Fibroblast of lung (primary cell): ENCODE data around the gene KCNN4. TPM values are rescaled to one million over a fixed set of nuclear protein-coding genes. Genes with fewer than 3 reads are reported as not detected.
A peak's percentile ranks its signal among the peaks of the same experiment; 100 is the strongest.
"Not testable (repeated sequence)": the region's sequence is repeated elsewhere in the genome, so short reads cannot be mapped to it uniquely, and the experiment has no call there.

Experiments
- DNase-seq, 2 donors: peaks; one replicate each; pipeline versions ENCODE4 v3.0.0 to v3.0.0-alpha.2; 2010; ENCODE audit warnings: low read depth in 2 of 2
- H2AFZ ChIP-seq: 2 replicates; pipeline ENCODE4 v1.5.1; 2012; ENCODE audit warnings: low read length, control low read depth, inconsistent platforms
- H3K27ac ChIP-seq: 2 replicates; pipeline ENCODE4 v1.5.1; 2011; ENCODE audit warnings: low read length, control low read depth; ENCODE audit not compliant: insufficient read depth
- H3K27me3 ChIP-seq: 2 replicates; pipeline ENCODE4 v1.5.1; 2011; ENCODE audit warnings: mild to moderate bottlenecking, low read length; ENCODE audit not compliant: control insufficient read depth, insufficient read depth
- H3K36me3 ChIP-seq: 2 replicates; pipeline ENCODE4 v1.5.1; 2011; ENCODE audit warnings: low read length; ENCODE audit not compliant: control insufficient read depth, insufficient read depth
- H3K4me1 ChIP-seq: 2 replicates; pipeline ENCODE4 v1.5.1; 2011; ENCODE audit warnings: low read length; ENCODE audit not compliant: control insufficient read depth, insufficient read depth; ENCODE audit errors: extremely low read depth
- H3K4me2 ChIP-seq: 2 replicates; pipeline ENCODE4 v1.5.1; 2011; ENCODE audit warnings: low read length, control low read depth; ENCODE audit not compliant: insufficient read depth; ENCODE audit errors: extremely low read depth
- H3K4me3 ChIP-seq, 4 experiments: fragments of 200-600 bp in 1 of 4; sonication (generic) in 1 of 4; replicated peaks in 1 of 4; 2 replicates each; pipeline ENCODE4 v1.5.1; 2011 to 2016; ENCODE audit warnings: low read length in 4 of 4, low read depth in 3 of 4, mild to moderate bottlenecking in 3 of 4, control low read depth in 2 of 4, inconsistent platforms in 1 of 4, mixed read lengths in 1 of 4; ENCODE audit not compliant: insufficient read depth in 1 of 4; ENCODE audit errors: control extremely low read depth in 1 of 4
- H3K79me2 ChIP-seq: 2 replicates; pipeline ENCODE4 v1.5.1; 2012; ENCODE audit warnings: mild to moderate bottlenecking, low read length, inconsistent platforms; ENCODE audit not compliant: control insufficient read depth, insufficient read depth
- H3K9ac ChIP-seq: 2 replicates; pipeline ENCODE4 v1.5.1; 2011; ENCODE audit warnings: mild to moderate bottlenecking, low read length, control low read depth; ENCODE audit not compliant: insufficient read depth
- H3K9me3 ChIP-seq: 2 replicates; pipeline ENCODE4 v1.5.1; 2012; ENCODE audit warnings: low read depth, low read length; ENCODE audit not compliant: control insufficient read depth, insufficient read depth
- H4K20me1 ChIP-seq: 2 replicates; pipeline ENCODE4 v1.5.1; 2011; ENCODE audit warnings: low read length; ENCODE audit not compliant: control insufficient read depth, insufficient read depth; ENCODE audit errors: extremely low read depth
- EZH2 ChIP-seq: IDR thresholded peaks from 2 replicates; pipeline ENCODE4 v1.5.1; 2012; ENCODE audit warnings: low read length, control low read depth, mild to moderate bottlenecking; ENCODE audit errors: missing control alignments
- polyA plus RNA-seq, 2 donors: library from polyadenylated mRNA; depleted of rRNA in 1 of 2; stranded (reverse) in 1 of 2; unstranded in 1 of 2; fragments of >200 nt; gene quantifications; 2 replicates each; pipeline ENCODE4 v1.2.1, GENCODE V29; 2011 to 2012; ENCODE audit warnings: missing spikeins in 1 of 2
- total RNA-seq: library from RNA; depleted of rRNA; stranded (reverse); fragments of >200 nt; gene quantifications from 2 replicates; pipeline ENCODE4 v1.2.1, GENCODE V29; 2014
- TF ChIP-seq, protein P1 (sequence below), 2 donors: IDR thresholded peaks in 1 of 2; conservative IDR thresholded peaks in 1 of 2; 1 replicate in 1 of 2; 2 replicates in 1 of 2; pipeline ENCODE4 v1.5.1; 2011 to 2012; ENCODE audit warnings: low read length in 2 of 2, control low read depth in 1 of 2, inconsistent platforms in 1 of 2, low read depth in 1 of 2, mild to moderate bottlenecking in 1 of 2

The KCNN4 gene
- total and polyA plus RNA-seq, 2 donors (not counting 1 experiment from before 2014, with no cell fraction given), result 0.41 to 0.83 TPM

GRCh38 chr19:43777163-43777695 lies 3.5 kb downstream of the KCNN4 start:
- no peak overlapping the region for H3K27ac ChIP-seq
- DNase-seq, result peak in 1 of 2 donors; percentile 82
- no peaks in the 10 kb centered on the region for H3K79me2 ChIP-seq
- H3K4me3 ChIP-seq, result no peak overlapping the region
- H4K20me1 ChIP-seq, result no peaks in the 10 kb centered on the region
- H3K36me3 ChIP-seq, result no peaks in the 10 kb centered on the region
- H3K9ac ChIP-seq, result no peak overlapping the region
- no peak overlapping the region for H2AFZ ChIP-seq
- H3K9me3 ChIP-seq, result no peaks in the 10 kb centered on the region
- peaks cover 8% of the 10 kb centered on the region for H3K4me1 ChIP-seq
- TF ChIP-seq, protein P1, sequence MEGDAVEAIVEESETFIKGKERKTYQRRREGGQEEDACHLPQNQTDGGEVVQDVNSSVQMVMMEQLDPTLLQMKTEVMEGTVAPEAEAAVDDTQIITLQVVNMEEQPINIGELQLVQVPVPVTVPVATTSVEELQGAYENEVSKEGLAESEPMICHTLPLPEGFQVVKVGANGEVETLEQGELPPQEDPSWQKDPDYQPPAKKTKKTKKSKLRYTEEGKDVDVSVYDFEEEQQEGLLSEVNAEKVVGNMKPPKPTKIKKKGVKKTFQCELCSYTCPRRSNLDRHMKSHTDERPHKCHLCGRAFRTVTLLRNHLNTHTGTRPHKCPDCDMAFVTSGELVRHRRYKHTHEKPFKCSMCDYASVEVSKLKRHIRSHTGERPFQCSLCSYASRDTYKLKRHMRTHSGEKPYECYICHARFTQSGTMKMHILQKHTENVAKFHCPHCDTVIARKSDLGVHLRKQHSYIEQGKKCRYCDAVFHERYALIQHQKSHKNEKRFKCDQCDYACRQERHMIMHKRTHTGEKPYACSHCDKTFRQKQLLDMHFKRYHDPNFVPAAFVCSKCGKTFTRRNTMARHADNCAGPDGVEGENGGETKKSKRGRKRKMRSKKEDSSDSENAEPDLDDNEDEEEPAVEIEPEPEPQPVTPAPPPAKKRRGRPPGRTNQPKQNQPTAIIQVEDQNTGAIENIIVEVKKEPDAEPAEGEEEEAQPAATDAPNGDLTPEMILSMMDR (conservative IDR thresholded peaks at IDR 0.05 in 1 of 2, IDR thresholded peaks at IDR 0.05 in 1 of 2; ENCODE audit: low read depth in 1 of 2, low read length in 2 of 2), result no peak
- no peak for TF ChIP-seq EZH2
- H3K4me2 ChIP-seq, result no peak overlapping the region
- peaks cover 2% of the 10 kb centered on the region for H3K27me3 ChIP-seq

DNA sequence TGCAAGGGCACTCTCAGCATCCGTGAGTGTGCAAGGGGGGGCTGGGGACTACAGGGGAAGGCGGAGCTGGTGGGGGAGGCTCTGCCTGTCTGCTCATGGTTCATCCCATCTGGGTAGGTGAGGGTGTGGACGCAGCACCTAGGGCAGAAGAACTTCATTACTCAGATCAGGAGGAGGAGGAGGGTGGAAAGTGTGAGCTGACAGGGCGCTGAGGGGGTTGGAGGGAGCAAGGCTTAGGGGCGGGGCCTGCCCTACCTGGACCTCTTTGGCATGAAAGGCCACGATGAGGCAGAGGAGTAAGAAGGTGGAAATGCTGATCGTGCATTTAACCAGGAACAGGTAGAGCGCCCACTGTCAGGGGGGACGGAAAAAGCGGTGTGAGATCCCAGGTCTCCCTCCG lies 4.5 kb downstream of the KCNN4 start:
- Histone ChIP-seq H3K4me3 (no peak overlapping the region), H4K20me1 (no peaks in the 10 kb centered on the region), H3K4me2 (no peak overlapping the region), H3K4me1 (peaks cover 8% of the 10 kb centered on the region), H3K9ac (no peak overlapping the region), H3K9me3 (no peaks in the 10 kb centered on the region), H3K79me2 (no peaks in the 10 kb centered on the region), H3K27ac (no peak overlapping the region), H3K27me3 (peaks cover 2% of the 10 kb centered on the region), H2AFZ (no peak overlapping the region), H3K36me3 (no peaks in the 10 kb centered on the region)
- TF ChIP-seq EZH2, result no peak
- TF ChIP-seq, protein P1 (conservative IDR thresholded peaks at IDR 0.05 in 1 of 2, IDR thresholded peaks at IDR 0.05 in 1 of 2; ENCODE audit: low read depth in 1 of 2, low read length in 2 of 2), result no peak
- no peak for DNase-seq

GRCh38 chr19:43775299-43775890 lies 5.4 kb downstream of the KCNN4 start:
- no peak for DNase-seq
- no peak overlapping the region for H3K9ac ChIP-seq
- no peaks in the 10 kb centered on the region for H3K9me3 ChIP-seq
- no peak overlapping the region for H3K27ac ChIP-seq
- no peaks in the 10 kb centered on the region for H3K79me2 ChIP-seq
- H3K27me3 ChIP-seq, result peaks cover 2% of the 10 kb centered on the region
- no peak overlapping the region for H3K4me3 ChIP-seq
- TF ChIP-seq EZH2, result no peak
- TF ChIP-seq, protein P1 (conservative IDR thresholded peaks at IDR 0.05 in 1 of 2, IDR thresholded peaks at IDR 0.05 in 1 of 2; ENCODE audit: low read depth in 1 of 2, low read length in 2 of 2), result no peak
- H3K4me2 ChIP-seq, result no peak overlapping the region
- peaks cover 4% of the 10 kb centered on the region for H3K4me1 ChIP-seq
- H3K36me3 ChIP-seq, result no peaks in the 10 kb centered on the region
- H2AFZ ChIP-seq, result no peak overlapping the region
- no peaks in the 10 kb centered on the region for H4K20me1 ChIP-seq

- H3K4me2 ChIP-seq, result peak overlapping the region; percentile 68
- peak overlapping the region in 2 of 4 experiments; percentile 27 to 30 for H3K4me3 ChIP-seq
- not testable (repeated sequence) for H3K36me3 ChIP-seq, H3K27me3 ChIP-seq, H3K9me3 ChIP-seq, H3K9ac ChIP-seq, H3K4me1 ChIP-seq, H4K20me1 ChIP-seq, H3K79me2 ChIP-seq, DNase-seq, H3K27ac ChIP-seq
- peak overlapping the region; percentile 36 for H2AFZ ChIP-seq
Observed at GRCh38 chr19:43774940-43775258, 5.9 kb downstream of the KCNN4 start.
